ENCODE data around the gene C2CD2.

GRCh38 chr21:41858466-41859296 is 95.1 kb downstream of the C2CD2 start:
- TF ChIP-seq CTCF (IDR thresholded peaks at IDR 0.05) (no peak), RFX5 (IDR thresholded peaks at IDR 0.05; ENCODE audit: low read length) (no peak), SIN3A (IDR thresholded peaks at IDR 0.05; ENCODE audit: borderline replicate concordance, low read depth, low read length) (no peak), JUND (IDR thresholded peaks at IDR 0.05) (no peak)
